PC-3 (cell line): ENCODE results near the gene ELAC2. TPM values are rescaled to one million over a fixed set of nuclear protein-coding genes. Genes with fewer than 3 reads are reported as not detected.

Experiments used
- ATAC-seq: fragments of 200-7000 bp; cut with Tn5 transposase; 2 replicates; pipeline ENCODE4 v1.9.1; 2020; ENCODE audit warnings: mild to moderate bottlenecking, moderate library complexity
- BruUV-seq: library from RNA; stranded (reverse); fragments of 400-500 nt; replicated peaks from 2 replicates; lab custom pipeline; 2021; lab: Mats Ljungman, UMichigan
- CTCF ChIA-PET: fragments of 300-600 bp; sonication (Branson Sonifier 250); formaldehyde crosslinking; loops from one replicate; lab custom pipeline; 2022; ENCODE audit warnings: antibody characterized with exemption; lab: Charles Lee
- POLR2A ChIA-PET: fragments of 300-600 bp; sonication (Branson Sonifier 250); formaldehyde crosslinking; loops from one replicate; lab custom pipeline; 2022; ENCODE audit warnings: antibody characterized with exemption; ENCODE audit not compliant: unreplicated experiment; lab: Charles Lee
- DNase-seq: peaks from one replicate; pipeline ENCODE4 v3.0.0-alpha.2; 2015
- H2AFZ ChIP-seq: fragments of 300-600 bp; sonication (generic); 2 replicates; pipeline ENCODE4 v1.6.0; 2016; ENCODE audit warnings: antibody characterized with exemption, low read length
- H3F3A ChIP-seq: fragments of 300-600 bp; sonication (generic); one replicate; pipeline ENCODE4 v1.6.0; 2017; ENCODE audit warnings: antibody characterized with exemption, low read length, control low read depth, mild to moderate bottlenecking; ENCODE audit not compliant: unreplicated experiment
- H3K27ac ChIP-seq: fragments of 300-600 bp; sonication (generic); 2 replicates; pipeline ENCODE4 v1.5.1; 2016; ENCODE audit warnings: mild to moderate bottlenecking, low read length
- H3K27me3 ChIP-seq: fragments of 300-600 bp; sonication (generic); 2 replicates; pipeline ENCODE4 v1.6.1; 2016; ENCODE audit warnings: low read length, mixed read lengths
- H3K36me3 ChIP-seq: fragments of 300-600 bp; sonication (generic); 2 replicates; pipeline ENCODE4 v1.6.1; 2016; ENCODE audit warnings: low read depth, mixed run types, low read length, mixed read lengths
- H3K4me1 ChIP-seq: fragments of 300-600 bp; sonication (generic); 2 replicates; pipeline ENCODE4 v1.5.1; 2016; ENCODE audit warnings: low read length; ENCODE audit not compliant: insufficient read depth
- H3K4me2 ChIP-seq: fragments of 300-600 bp; sonication (generic); 2 replicates; pipeline ENCODE4 v1.6.0; 2016; ENCODE audit warnings: low read length
- H3K4me3 ChIP-seq: fragments of 300-600 bp; sonication (generic); 2 replicates; pipeline ENCODE4 v1.5.1; 2016; ENCODE audit warnings: mild to moderate bottlenecking, low read length, mixed read lengths
- H3K79me2 ChIP-seq: fragments of 300-600 bp; sonication (generic); 2 replicates; pipeline ENCODE4 v1.6.1; 2017; ENCODE audit warnings: low read length, mixed read lengths
- H3K9ac ChIP-seq: fragments of 300-600 bp; sonication (generic); 2 replicates; pipeline ENCODE4 v1.6.0; 2016; ENCODE audit warnings: mild to moderate bottlenecking, low read length
- H3K9me2 ChIP-seq: fragments of 300-600 bp; sonication (generic); replicated peaks from 2 replicates; pipeline ENCODE4 v1.6.1; 2016; ENCODE audit warnings: mixed run types, low read length, mixed read lengths
- H3K9me3 ChIP-seq: fragments of 300-600 bp; sonication (generic); 2 replicates; pipeline ENCODE4 v1.6.1; 2016; ENCODE audit warnings: low read length, mixed read lengths
- H4K20me1 ChIP-seq: fragments of 300-600 bp; sonication (generic); 2 replicates; pipeline ENCODE4 v1.6.1; 2016; ENCODE audit warnings: low read length, mixed read lengths
- CTCF ChIP-seq: fragments of 300-600 bp; sonication (generic); conservative IDR thresholded peaks from 2 replicates; pipeline ENCODE4 v1.5.1; 2017; ENCODE audit warnings: antibody characterized with exemption, low read depth, mild to moderate bottlenecking, low read length
- EZH2 ChIP-seq: fragments of 300-600 bp; sonication (generic); IDR thresholded peaks from one replicate; pipeline ENCODE4 v1.6.1; 2017; ENCODE audit warnings: antibody characterized with exemption, mild to moderate bottlenecking, low read length; ENCODE audit not compliant: unreplicated experiment
- EZH2phosphoT487 ChIP-seq: fragments of 300-600 bp; sonication (generic); IDR thresholded peaks from 2 replicates; pipeline ENCODE4 v1.6.1; 2018; ENCODE audit warnings: mild to moderate bottlenecking, antibody characterized with exemption, low read length, borderline replicate concordance
- intact Hi-C: fragments of 100-400 bp; cut with micrococcal nuclease; formaldehyde crosslinking; loops from 2 replicates; pipeline ENCODE4 v1.9.0; 2023
- total RNA-seq: library from RNA; depleted of rRNA; stranded (reverse); fragments of >200 nt; gene quantifications from 2 replicates; pipeline ENCODE4 v1.2.3, GENCODE V29; 2014

Gene ELAC2
- total RNA-seq, 1 experiment from 2014 or later, result 270 TPM

- CTCF ChIA-PET, result no interaction called here
- Histone ChIP-seq H3K79me2 (no peaks in the 10 kb centered on the region), H3K9ac (no peak overlapping the region), H3K36me3 (peaks cover 69% of the 10 kb centered on the region), H3K4me1 (no peaks in the 10 kb centered on the region), H2AFZ (no peak overlapping the region), H3K27me3 (no peaks in the 10 kb centered on the region), H3K4me2 (no peak overlapping the region), H3F3A (no peaks in the 10 kb centered on the region), H3K27ac (no peak overlapping the region), H3K9me3 (no peaks in the 10 kb centered on the region), H4K20me1 (no peaks in the 10 kb centered on the region), H3K4me3 (no peak overlapping the region), H3K9me2 (no peaks in the 10 kb centered on the region)
- no TSS peak for BruUV-seq
- DNase-seq (no peak), ATAC-seq (no peak)
- no peak for TF ChIP-seq EZH2phosphoT487
- no peak for TF ChIP-seq CTCF
- no peak for TF ChIP-seq EZH2
- intact Hi-C loops, result no loop called here
- POLR2A ChIA-PET, result no interaction called here
Measured at GRCh38 chr17:12993631-12994030, 24.2 kb downstream of the ELAC2 start.

GRCh38 chr17:12992676-12993075 is 25.2 kb downstream of the ELAC2 start:
- Histone ChIP-seq H4K20me1 (no peaks in the 10 kb centered on the region), H3K4me3 (no peak overlapping the region), H3K36me3 (peaks cover 59% of the 10 kb centered on the region), H2AFZ (no peak overlapping the region), H3K4me1 (no peaks in the 10 kb centered on the region), H3K27ac (no peak overlapping the region), H3K9ac (no peak overlapping the region), H3F3A (no peaks in the 10 kb centered on the region), H3K27me3 (no peaks in the 10 kb centered on the region), H3K9me3 (no peaks in the 10 kb centered on the region), H3K79me2 (no peaks in the 10 kb centered on the region), H3K4me2 (no peak overlapping the region), H3K9me2 (no peaks in the 10 kb centered on the region)
- ChIA-PET CTCF (no interaction called here), POLR2A (no interaction called here)
- no peak for TF ChIP-seq EZH2
- TF ChIP-seq EZH2phosphoT487, result no peak
- TF ChIP-seq CTCF, result no peak
- no peak for DNase-seq
- BruUV-seq, result no TSS peak
- intact Hi-C loops, result no loop called here
- no peak for ATAC-seq

GRCh38 chr17:12990926-12991325 is 26.9 kb downstream of the ELAC2 start:
- POLR2A ChIA-PET, result no interaction called here
- Histone ChIP-seq H3K4me2 (no peak overlapping the region), H3K79me2 (no peaks in the 10 kb centered on the region), H3K9ac (no peak overlapping the region), H4K20me1 (no peaks in the 10 kb centered on the region), H3K4me1 (no peaks in the 10 kb centered on the region), H2AFZ (no peak overlapping the region), H3K4me3 (no peak overlapping the region), H3K27ac (no peak overlapping the region), H3F3A (no peaks in the 10 kb centered on the region), H3K9me3 (no peaks in the 10 kb centered on the region), H3K36me3 (peaks cover 42% of the 10 kb centered on the region), H3K9me2 (no peaks in the 10 kb centered on the region), H3K27me3 (no peaks in the 10 kb centered on the region)
- intact Hi-C loops, result no loop called here
- DNase-seq (no peak), ATAC-seq (no peak)
- no TSS peak for BruUV-seq
- TF ChIP-seq EZH2, result no peak
- TF ChIP-seq EZH2phosphoT487, result no peak
- TF ChIP-seq CTCF, result no peak
- CTCF ChIA-PET, result no interaction called here
